HG03460 (cell line): Measurements from ENCODE around the gene PPFIA4.

ENCODE experiments used
- ATAC-seq: cut with Tn5 transposase; IDR thresholded peaks from one replicate; pipeline ENCODE4 v1.9.1; 2021; ENCODE audit not compliant: unreplicated experiment

Gene PPFIA4

DNA sequence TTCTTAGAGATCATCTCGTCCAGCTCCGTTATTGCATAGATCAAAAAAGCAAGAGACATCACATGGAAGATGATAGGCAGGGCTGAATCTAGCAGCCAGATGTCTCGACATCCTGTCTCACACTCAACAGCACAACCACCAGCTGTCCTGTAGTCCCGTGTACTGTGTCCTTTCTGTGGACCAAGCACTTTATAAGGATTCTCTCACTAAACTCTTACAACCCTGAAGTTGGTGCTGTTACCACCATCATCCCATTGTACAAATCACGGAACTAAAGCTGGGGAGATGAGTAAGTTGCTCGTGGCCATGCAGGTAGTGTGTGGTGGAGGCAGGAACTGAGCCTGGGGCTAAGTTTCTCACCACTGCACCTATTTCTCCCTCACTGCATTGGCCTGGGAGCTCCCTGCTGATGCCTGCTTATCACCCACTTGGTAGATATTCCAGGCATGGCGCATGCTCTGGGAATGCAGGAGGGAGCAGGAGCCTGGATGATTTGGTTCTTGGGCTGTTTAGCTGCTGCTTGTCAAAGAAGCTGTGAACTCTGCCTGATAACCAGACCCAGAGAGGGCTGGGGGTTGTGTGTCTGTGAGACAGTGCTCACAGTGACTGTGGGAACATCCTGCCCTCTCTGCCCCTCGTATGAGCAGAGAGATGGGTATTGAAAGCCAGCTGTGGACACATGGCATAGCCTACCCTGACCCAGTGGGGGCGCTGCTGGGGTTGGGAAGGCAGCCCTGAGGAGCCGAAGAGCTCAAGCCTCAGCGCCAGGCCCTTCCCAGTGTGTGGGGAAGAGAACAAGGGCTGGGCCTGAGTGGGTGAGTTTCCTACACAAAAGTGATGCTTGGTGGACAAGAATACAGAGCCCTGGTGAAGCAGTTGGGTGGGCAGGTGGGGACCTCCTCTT is 13.6 kb downstream of the PPFIA4 start:
- ATAC-seq: no peak

DNA sequence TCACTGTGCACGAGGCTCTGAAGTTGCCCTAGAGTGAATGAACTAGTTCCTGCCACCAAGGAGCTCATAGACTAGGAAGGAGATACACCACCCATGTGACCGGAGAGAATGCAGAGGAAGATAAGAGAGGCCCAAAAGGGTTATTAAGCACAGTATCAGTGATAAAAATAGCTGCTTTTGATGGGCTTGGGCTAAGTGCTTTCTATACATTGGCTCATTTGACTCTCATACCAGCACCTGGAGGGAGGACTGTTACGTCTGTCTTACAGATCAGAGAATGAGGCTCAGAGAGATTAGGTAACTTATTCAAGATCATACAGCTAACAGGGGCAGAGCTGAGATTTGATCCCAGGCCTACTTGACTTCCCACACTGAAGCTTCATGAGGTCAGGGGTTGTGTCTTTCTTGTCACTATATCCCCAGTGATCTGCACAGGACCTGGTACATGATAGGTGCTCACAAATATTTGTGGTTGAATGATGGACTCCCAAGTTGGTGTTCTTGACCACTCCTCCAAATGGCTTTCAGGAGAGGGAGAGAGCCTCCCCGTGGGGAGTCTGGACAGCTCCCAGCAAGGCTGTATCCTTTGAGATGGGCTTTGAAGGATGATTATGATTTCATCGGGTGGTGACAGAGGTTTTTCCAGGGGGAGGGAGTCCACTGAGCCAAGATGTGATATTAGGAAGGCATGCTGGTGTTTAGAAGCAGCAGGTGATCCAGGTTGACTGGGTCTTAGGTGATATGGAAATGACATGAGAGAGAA is 14.4 kb downstream of the PPFIA4 start:
- ATAC-seq: no peak

DNA sequence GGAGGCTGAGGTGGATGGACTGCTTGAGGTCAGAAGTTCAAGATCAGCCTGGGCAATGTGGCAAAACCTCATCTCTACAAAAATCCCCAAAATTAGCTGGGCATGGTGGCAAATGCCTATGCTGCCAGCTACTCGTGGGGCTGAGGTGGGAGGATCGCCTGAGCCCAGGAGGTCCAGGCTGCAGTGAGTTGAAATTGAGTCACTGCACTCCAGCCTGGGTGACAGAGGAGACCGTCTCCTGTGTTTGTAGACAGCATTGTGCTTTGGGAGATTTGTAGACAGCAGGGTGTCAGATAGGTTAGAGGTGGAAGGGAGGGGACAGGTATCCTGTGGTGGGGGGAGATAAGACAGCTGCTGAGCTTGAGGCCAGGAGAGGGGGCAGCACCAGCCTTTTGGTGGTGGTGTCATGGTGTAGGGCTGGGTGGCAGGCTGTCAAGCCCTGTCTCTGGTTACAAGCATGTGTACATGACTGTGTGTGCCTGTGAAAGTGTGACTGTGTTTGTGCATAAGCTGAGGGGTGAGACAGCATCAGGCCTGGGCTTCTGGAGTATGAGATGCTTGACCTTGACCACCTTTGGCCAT is 15.2 kb downstream of the PPFIA4 start:
- ATAC-seq: no peak

DNA sequence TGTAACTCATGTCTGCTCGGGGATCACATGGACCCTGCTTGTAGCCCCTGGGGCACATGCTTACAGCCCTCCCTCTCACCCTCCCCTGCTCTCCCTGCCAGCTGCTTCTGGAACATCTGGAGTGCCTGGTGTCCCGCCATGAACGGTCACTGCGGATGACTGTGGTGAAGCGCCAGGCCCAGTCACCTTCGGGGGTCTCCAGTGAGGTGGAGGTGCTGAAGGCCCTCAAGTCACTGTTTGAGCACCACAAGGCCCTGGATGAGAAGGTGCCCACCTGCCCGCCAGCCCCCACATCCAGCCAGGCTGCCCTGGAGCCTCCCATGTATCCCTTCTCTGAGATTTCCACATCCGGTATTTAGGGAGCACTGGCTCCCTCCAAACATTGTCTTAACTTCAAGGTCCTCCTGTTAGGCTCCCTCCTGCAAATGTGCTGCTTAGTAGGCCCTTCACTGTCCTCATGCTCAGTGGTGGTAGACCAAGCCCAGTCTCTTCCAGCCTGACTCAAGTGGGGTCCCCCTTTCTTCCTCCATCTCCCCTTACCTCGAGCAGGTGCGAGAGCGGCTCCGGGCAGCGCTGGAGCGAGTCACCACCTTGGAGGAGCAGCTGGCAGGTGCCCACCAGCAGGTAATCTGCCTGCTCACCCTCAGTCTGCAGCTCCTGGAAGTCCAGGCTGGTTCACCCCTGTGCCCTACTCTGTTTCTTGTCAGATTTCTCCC is 17.7 kb downstream of the PPFIA4 start:
- ATAC-seq: no peak

DNA sequence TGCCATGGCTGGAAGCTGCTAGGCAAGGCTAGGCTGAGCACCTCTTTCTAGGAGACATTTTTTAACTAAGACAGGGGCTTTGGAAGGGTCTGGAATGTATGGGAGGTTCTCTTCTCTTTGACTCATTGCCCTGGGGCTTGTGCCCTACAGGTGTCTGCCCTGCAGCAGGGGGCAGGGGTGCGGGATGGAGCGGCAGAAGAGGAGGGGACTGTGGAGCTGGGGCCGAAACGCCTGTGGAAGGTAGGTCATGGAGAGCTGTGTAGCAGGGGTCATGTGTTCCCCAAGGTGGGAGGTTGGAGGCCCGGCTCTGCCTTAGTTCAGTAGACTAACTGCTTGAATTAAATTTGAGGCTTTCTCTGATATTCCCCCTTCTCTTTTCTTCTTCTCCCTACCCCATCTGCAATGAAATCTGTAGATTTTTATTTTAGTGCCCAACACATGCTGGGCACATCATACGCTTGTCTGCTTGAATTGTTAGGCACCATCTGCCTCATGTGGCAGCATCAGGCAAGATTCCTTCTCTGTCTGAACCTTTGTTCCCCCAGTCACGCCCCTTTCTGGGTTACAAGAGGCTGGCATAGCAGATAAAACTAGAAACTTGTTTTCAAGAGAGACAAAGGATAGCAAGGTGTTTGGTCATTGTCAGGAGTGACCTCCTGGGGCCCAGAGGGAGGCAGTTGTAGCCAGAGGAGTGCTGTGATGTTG is 18.4 kb downstream of the PPFIA4 start:
- no peak for ATAC-seq

DNA sequence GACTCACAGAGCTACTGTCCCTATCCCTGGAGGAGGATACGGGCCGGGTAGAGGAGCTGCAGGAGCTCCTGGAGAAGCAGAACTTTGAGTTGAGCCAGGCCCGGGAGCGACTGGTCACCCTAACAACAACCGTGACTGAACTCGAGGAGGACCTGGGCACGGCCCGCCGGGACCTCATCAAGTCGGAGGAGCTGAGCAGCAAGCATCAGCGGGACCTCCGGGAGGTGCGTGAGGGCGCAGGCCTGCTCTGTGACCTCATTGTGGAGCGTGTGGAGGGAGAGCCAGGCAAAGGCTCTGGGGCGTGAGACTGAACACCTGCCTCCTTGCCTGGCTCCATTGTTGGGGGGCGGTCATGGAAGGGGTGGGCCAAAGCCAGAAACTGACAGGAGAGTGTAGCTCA is 19.0 kb downstream of the PPFIA4 start:
- no peak for ATAC-seq

DNA sequence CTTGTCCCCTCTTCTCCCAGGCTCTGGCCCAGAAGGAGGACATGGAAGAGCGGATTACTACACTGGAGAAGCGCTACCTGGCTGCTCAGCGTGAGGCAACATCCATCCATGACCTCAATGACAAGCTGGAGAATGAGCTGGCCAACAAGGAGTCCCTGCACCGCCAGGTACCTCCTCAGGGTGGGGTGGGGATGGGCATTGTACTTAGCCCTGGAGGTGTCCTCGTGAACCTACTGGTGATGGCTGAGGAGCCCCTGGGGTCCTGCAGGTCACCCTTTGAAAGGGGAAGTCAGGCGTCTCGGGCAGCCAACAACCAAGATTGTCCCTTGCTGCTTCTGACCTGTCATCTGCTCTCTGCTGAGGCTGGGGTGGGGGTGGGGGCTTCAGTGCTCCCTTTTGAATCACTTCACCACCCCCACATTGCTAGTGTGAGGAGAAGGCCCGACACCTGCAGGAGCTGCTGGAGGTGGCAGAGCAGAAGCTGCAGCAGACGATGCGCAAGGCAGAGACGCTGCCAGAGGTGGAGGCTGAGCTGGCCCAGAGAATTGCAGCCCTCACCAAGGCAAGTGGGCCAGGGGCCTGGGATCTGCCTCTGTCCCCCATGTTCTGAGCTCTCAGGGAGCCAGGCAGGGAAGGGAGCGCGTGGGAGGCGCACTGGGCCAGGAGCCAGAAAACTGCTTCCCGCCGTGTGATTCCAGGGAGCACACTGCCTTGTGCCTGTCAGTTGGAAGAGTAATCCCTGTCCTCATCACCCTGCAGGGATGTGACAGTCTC is 19.7 kb downstream of the PPFIA4 start:
- no peak for ATAC-seq

DNA sequence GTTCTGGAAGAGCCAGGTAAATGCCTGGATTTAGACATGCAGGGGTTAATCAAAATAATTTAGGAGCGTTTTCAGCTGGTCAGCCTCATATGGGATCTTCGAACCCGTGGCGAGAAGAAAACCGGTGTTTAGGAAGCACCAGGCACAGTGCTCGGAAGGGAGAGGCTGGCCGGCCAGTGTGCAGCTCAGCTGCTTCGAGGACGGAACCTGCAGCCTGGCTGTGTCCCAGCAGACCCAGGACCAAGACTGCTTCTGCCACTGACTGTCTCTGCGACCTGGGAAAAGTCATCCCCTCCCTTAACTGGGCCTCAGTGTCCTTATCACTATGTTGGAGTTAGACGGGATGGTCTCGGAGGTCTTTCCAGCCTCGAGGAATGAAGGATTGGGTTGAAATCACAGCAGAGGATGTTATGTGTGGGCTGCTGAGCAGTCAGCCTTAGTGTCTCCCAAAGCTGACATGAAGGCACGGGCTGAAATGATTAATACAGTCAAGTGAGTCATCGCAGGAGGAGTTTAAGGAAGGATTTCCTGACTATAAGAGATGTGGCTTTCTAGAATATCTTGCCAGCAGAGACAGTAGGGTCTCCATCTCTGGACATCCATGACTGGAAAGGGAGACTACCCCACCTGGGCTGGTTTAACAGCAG is 20.8 kb downstream of the PPFIA4 start:
- no peak for ATAC-seq

DNA sequence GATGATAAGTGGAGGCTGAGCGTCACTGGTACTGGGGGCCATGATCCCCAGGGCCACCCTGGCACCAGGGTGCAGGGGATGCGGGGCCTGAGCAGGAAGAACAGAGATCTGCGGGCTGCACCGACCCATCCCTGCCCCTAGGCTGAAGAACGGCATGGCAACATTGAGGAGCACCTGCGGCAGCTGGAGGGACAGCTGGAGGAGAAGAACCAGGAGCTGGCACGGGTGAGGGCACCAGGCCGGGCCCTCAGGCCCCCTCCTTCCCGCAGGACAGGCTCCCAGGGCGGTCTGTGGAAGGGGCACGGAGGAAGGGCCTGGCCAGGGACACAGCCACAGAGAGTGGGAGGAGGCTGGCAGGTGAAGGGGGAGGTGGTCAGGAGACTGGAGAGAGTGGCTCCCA is 21.8 kb downstream of the PPFIA4 start:
- no peak for ATAC-seq

DNA sequence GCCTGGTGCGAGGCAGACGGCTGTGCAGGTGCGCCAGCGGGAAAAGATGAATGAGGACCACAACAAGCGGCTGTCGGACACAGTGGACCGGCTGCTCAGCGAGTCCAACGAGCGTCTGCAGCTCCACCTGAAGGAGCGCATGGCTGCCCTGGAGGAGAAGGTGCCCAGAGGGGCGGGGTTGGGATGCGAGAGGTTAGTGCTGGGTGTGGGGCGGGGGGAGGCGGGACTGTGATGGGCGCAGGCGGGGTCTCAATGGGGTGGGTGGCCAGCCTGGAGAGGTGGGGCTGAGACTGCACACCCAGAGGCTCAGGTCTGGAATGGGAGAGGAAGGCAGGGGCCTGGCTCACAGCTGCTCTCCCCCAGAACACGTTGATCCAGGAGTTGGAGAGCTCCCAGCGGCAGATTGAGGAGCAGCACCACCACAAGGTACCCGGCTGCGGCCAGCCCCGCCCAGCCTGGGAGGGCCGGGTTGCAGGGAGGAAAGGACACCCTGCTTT is 22.3 kb downstream of the PPFIA4 start:
- ATAC-seq: no peak

DNA sequence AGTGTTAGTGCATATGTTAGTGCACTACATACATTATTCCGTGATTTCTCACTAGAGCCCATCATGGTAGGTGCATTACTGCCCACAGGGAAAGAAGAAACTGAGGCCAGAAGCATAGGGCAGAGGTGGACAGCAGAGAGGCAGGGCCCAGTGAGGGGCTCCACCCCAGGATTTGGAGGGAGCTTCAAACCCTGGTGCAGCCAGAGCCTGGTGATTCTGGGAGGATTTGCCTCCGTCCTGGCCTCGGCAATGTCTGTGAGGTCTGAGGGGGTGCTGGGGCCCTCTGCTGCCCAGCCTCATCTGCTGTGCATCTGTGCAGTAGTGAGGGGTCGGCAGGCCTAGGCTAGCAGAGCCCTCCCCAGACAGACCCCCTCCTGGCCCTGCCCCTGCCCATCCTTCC is 22.8 kb downstream of the PPFIA4 start:
- no peak for ATAC-seq

DNA sequence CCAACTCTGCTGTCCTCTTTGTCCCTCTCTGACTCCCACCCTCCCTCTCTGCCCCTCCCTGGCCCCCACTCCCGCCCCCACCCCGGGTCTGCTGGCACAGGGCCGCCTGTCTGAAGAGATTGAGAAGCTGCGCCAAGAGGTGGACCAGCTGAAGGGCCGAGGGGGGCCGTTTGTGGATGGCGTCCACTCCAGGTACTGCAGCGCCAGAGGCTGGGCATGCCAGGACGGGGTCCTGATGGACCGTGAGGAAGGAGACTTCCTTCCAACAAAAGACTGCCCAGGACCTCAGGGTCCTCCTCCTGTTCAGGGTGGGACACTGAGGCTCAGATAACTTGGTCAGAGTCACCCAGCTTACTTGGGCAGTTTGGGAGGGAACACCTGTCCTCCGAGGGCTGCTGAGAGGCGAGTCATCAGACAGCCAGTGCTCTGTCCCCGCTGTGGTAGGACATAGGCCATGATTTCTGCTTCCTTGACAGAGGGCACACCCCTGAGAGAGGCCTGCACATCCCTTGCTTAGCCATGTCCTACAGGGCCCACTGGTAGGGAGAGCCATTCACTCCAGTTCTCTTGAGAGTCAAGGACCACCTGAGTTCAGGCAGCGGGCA is 23.4 kb downstream of the PPFIA4 start:
- ATAC-seq: no peak

DNA sequence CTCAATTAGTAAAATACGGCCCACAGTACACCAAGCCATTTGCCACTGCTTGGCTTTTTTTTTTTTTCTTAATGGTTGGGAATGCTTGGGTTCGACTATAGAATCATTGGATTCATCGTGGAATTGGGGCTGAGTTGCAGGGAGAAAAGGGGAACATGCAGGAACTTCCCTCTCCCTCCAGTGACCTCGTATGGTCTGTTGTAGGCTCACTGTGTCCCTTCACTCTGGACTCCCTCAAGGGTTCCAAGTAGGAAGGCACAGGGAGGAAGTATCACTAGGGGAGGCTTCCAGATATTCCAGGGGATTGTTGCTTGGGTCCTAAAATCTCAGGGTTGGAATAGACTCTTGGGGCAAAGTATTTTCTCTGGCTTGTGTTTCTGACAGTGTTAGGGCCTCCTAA is 24.5 kb downstream of the PPFIA4 start:
- no peak for ATAC-seq

DNA sequence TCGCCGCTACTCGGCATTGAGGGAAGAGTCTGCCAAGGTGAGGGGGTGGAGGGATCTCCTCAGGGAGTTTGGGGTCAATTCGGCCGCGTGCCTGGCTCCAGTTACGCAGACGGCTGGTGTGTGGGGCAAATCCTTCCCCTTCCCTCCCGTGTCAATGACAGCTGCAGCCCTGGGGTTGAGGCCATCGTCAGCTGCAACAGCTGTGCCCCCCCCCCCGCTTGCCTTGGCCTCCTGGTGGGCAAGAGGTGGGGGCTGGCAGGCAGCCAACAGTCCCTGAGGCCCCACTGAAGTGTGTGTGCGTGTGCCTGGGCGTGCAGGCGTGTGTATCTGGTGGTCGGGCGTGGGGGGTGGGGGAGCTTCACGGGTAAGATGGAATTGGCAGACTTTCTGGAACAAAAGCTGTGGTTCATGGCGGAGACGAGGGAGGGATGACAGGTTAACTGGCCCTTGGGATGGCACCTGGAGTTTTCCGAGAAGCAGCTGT is 25.6 kb downstream of the PPFIA4 start:
- no peak for ATAC-seq

DNA sequence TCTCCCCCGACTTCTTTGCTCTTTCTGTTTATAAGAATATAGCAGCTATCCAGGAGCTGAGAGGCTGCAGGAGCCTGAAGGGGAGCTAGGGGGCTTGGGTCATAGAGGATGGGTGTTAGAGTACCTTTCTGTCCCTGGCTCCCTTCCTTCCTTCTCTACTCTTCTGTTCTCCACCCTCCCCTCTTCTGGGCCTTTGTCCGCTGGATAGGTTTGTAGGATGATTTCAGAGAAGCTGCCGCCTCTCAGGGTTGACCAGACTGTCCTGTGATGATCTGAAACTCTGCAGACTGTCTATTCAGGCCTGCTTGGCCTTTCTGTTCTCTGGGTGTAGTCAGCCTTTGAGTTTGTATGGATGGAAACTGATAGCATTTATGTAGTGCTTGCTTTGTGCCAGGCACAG is 26.3 kb downstream of the PPFIA4 start:
- no peak for ATAC-seq

DNA sequence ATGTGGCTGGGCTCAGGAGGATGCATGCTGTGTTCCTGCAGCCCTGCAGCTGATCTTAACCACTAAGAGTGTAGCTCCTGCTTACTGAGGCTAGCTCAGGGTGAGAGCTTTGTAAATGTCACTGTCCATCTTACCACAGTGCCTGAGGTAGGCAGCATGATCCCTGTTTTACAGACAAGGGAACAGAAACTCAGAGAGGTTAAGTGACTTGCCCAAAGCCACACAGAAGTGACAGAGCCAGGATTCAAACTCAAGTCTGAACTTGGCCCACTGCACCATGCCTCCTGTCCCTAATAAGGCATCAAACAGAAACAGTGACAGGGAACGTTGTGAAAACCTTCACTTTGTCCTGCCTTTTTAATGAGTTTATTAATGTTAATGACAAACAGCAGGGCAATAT is 27.9 kb downstream of the PPFIA4 start:
- ATAC-seq: no peak

DNA sequence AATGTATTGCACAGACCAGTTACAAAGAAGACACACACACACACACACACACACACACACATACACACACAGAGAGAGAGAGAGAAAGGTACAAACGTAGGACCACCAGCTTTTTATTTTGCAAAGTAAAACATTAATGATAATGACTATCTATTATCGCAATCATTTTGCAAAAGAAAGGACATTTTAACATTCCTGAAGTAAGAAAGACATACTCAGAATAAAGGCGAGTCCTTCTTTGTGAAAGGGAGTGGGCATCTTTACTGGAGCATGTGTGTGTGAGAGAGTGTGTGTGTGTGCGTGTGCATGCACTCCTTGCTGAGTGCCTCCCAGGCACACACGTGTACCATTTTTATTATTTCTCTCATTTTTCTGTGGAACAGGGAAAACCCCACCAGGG is 28.4 kb downstream of the PPFIA4 start:
- ATAC-seq: no peak

DNA sequence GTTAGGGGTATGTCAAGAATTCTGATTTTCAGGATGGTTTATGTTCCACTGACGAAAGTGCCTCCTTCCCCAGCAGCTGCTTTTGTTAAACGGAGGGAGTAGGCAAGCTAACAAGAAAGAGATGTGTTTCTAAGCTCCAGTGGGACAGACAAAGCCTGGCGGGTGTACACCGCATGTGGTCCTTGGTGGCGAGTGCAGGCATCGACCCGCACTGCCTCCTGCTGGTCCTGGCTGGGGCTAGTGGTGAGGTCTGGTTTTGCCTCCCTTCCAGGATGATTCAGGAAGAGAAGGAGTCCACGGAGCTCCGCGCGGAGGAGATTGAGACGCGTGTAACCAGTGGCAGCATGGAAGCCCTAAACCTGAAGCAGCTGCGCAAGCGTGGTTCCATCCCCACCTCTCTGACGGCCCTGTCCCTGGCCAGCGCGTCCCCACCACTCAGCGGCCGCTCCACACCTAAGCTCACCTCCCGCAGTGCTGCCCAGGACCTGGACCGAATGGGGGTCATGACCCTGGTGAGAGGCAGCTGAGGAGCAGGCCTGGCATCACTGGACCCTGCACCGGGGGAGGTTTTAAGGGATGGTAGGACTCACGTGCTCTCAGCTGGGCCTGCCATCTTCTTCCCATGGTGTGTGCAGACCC is 29.0 kb downstream of the PPFIA4 start:
- ATAC-seq: no peak
